NOMO-1 treated with dmso at 0.1 percent for 144 hours (cell line): ENCODE results near the gene EID1.
"Not testable (repeated sequence)": the region's sequence is repeated elsewhere in the genome, so short reads cannot be mapped to it uniquely, and the experiment has no call there.

Experiments used
- DNase-seq: peaks from one replicate; lab custom pipeline; 2025; ENCODE audit not compliant: unreplicated experiment; lab: John Stamatoyannopoulos, UW

EID1 gene

DNA sequence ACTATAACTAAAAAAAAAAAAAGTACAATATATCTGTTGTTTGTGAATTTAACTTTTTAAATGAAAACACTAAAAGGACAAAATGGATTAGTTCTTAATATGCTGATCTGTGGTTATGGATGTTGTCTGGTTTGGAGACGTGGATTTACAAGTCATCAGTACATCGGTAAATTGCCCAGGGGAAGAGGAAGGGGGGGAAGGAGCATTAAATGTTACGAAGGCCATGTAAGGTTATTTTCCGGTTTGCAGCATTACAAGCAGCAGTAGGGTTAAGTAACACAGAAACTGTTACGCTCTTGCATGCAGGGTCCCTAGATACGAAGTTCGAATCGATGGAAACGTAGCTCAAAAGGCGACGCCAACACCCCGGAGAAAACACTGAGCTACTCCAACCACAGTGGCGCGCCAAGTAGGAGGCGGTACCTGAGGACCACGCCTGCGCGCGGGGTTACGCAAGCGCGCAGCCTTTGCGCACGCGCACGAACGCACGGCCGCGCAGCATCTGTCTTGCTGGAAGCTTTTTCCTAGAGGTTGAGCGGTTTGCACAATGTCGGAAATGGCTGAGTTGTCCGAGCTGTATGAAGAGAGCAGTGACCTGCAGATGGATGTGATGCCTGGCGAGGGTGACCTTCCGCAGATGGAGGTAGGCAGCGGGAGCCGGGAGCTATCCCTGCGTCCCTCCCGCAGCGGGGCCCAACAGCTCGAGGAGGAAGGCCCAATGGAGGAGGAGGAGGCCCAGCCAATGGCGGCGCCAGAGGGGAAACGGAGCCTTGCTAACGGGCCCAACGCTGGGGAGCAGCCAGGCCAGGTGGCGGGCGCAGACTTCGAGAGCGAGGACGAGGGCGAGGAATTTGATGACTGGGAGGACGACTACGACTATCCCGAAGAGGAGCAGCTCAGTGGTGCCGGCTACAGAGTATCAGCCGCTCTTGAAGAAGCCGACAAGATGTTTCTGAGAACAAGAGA lies at the start of gene EID1:
EID1 (plus strand) TSS at position 505 of the 966 bp plus-strand sequence; CDS start at position 548, 43 bp downstream.
- peak; percentile 85 for DNase-seq

DNA sequence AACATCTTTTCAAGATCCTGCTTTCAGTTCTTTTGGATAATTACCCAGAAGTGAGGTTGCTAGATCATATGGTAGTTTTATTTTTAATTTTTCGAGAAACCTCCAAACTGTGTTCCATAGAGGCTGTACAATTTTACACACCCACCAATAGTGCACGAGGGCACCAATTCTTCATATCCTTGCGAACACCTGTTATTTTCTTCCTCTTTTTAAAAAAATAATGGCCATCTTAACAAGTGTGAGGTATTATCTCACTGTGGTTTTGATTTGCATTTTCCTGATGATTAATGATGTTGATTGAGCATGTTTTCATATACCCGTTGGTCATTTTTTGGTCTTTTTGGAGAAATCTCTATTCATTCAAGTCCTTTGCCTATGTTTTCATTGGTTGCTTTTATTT lies 49.5 kb upstream of the EID1 start:
- DNase-seq = no peak

GRCh38 chr15:48828906-48829305 lies 49.0 kb upstream of the EID1 start:
- DNase-seq = no peak

DNA sequence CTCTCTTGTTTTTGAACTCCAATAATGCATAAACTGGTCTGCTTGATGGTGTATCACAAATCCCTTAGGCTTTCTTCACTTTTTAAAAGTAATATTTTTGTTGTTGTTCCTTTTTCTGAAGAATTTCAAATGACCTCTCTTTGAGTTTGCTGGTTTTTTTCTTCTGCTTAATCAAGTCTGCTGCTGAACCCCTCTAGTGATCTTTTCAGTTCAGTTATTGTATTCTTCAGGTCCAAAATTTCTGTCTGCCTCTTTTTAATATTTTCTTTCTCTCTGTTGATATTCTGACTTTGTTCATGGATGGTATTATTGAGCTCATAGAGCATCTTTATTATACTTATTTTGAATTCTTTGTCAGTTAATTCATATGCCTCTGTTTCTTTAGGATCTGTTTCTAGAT lies 45.3 kb upstream of the EID1 start:
- DNase-seq = no peak

DNA sequence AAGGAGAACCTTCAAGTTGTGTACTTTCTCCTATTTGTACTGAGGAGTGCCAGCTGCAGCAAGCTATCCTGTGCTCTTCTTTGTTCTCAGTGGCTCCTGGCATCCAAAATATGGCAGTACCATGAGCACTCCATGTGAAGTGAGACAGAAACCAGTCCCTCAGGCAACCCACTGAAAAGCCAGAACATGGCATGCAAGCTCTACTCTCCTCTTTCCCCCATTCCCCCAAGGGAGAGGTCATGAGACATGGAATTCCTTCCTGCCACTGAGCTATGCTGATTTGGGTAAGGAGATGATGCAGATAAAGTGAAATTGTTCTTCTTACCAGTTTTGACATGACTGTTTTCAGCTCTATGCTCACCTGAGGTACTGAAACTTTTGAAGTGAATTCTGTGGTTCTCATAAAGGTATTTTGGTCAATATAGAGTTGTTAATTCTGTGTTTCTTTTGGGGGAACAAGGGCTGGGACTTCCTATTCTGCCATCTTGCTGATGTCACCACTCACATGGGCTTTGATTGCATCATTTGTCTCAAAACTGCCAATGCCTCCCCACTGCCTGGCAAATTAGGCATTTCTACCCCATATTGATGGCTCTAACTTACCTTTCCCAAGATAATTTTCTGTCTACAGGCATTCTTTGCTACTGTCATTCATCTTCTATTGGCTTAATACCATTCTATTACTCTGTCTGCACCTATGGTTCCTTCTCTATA lies 44.3 kb upstream of the EID1 start:
- DNase-seq = no peak

DNA sequence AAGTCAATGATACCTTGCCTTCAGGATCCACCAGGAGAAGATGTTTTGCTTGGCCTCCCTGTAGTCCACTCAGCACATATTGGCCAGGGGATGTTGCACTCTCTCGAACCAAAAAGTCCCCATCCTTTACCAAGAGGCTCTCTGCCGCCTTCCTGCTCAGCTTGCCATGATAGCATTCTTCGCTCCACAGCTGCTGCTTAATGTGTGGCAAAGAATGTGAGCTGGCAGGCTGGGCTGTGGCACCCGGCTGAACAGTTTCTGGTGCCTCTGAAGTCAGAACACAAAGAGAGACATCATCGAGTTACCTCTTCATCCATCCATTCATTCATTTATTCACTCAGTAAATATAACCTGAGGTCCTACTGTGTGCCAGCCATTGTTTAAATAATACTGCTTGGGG lies 43.2 kb upstream of the EID1 start:
- no peak for DNase-seq

DNA sequence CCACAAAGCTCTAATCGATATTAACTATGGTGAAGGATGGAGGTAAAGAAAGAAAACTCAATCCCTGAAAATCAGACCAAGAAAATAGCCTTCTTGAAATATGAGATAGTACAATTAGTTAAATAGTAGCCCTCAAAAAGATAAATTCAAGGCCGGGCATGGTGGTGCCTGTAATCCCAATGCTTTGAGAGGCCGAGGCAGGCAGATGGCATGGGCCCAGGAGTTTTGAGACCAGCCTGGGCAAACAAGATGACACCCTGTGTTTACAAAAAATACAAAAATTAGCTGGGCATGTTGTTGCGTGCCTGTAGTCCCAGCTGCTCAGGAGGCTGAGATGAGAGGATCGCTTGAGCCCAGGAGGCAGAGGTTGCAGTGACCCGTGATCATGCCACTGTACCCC lies 35.4 kb upstream of the EID1 start:
- DNase-seq = no peak

DNA sequence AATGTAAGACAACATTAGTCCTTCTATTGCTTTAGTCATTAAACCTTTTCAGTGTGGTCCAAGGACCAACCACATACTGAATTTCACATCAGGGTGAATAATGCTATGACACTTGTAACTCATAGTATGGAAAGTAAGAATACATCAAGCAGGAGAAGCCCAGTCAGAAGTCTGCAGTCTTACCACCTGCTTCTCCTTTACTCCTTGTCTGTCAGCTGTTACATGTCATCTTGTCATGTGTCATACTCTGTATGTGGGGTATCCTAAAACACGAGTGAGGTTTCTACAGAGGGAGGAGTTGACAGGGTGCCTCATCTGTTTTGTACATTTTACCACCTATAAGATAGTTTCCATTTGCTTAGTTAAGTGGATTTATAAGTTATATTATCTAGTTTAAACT lies 32.8 kb upstream of the EID1 start:
- no peak for DNase-seq

DNA sequence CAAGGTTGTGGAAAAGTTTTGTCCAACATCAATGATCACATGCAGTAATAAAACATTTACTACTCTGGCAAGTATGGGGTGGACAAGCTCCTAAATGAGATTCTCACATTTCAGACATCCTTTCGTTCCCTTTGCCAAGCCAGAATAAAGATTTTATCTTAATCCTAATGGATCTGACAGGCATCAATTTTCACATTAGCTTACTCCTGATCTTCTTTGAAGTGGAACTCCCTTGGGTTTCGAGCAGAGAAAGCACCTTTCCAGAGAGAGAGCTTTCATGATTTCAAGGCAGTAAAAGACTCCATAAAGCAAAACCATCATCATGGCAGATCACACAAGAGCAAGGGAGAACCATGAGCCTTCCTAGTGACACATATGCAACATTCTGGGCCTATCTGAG lies 27.3 kb upstream of the EID1 start:
- DNase-seq = no peak

GRCh38 chr15:48851956-48852355 lies 26.0 kb upstream of the EID1 start:
- no peak for DNase-seq

DNA sequence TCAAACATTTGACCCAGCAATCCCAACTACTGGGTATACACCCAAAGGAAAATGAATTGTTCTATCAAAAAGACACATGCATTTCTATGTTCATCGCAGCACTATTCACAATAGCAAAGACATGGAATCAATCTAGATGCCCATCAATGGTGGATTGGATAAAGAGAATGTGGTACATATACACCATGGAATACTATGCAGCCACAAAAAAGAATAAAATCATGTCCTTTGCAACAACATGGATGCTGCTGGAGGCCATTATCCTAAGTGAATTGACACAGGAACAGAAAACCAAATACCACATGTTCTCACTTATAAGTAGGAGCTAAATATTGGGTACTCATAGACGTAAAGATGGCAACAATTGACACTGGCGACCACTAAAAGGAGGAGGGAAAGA lies 23.5 kb upstream of the EID1 start:
- not testable (repeated sequence) for DNase-seq

GRCh38 chr15:48855501-48856440 lies 22.2 kb upstream of the EID1 start:
- DNase-seq = no peak

DNA sequence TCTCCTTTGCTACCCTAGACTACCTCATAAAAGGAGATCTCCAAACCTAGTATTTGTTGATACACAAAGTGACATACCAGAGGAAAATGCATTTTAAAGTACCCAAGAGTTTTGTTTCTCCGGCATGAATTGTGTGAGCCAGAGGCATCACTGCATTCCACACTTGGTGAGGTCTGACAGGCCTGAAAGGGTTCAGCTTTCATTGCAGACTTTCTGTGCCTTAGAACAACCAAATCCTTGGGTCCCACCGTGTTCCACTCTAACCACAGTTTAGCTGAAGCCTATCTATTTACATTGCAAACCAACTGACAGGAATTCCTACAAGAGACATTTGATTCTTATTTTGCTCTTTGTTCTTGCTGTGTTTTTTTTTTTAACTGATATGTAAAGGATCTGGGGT lies 21.0 kb upstream of the EID1 start:
- DNase-seq = no peak

- no peak for DNase-seq
These were observed 19.5 kb upstream of the EID1 start for GRCh38 chr15:48858401-48858800.

DNA sequence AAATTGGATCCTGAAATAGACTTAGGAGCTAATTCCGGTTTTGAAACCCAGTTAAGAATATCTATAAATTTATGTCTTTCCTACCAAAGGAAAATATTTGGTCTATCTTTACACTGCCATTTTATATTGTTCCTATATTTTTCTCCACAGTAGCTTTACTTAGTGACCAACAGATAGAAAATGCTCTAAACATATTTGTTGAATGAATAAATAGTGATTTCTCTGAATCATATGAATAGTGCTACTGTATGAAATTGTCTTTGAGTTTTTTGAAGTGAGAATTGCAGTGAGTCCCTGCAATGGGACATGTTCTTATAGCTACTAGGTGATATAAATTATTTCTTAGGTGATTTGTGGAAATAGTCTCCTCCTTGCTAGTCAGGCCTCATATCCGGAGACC lies 18.5 kb upstream of the EID1 start:
- no peak for DNase-seq

GRCh38 chr15:48861813-48862431 lies 16.0 kb upstream of the EID1 start:
- DNase-seq = peak; percentile 14

DNA sequence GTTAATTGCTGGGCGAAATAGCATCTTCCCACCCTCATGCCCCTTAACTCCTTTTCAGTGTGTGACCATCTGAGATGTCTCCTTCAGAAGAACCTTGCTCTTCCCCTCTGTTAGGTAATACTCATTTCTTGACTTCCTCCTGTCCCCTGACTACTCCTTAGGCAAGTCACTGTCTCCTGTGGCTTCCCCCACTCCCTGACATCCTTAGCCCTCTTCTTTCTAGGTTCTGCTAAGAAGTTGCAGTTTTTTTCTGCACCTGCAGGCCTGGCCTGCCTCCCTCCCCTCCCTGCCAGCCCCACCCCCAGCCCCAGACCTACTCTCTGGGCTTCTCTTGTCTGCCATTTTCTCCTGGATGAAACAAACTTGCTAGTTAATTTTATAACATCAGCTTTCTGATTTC lies 15.2 kb upstream of the EID1 start:
- peak; percentile 70 for DNase-seq

DNA sequence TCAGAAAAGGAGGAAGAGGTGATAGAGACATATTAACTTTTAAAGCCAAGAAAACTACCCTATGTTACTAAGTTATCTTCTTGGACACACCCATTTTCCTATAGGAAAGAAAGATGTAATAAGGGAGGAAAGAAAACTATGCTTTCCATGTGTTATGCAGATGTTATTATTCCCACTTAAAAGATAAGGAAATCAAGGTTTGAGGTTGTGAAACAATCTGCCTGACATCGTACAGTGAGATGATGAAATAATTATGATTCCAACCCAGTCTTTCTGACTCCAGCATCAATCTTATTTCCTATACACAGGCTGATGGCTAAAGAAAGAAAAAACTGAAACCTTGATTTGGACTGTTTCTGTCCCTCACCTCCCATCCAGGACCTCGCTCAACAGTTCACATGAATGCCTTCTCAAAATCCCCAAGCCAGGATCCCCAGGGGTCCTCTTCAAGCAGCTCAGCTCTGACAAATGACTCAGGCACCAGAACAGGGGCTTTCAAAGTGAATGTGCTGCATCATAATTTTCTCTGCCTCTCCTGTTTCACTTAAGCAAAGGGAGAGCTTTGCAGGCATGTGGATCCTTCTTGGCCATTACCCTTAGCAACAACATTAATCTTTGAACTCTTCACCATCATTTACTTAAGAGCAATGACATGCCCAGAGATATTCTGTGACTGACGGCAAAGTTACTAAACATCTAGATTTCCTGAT lies 12.4 kb upstream of the EID1 start:
- DNase-seq = no peak

- DNase-seq = no peak
These were observed 11.8 kb upstream of the EID1 start for GRCh38 chr15:48866141-48866563.

GRCh38 chr15:48868023-48868422 lies 9.9 kb upstream of the EID1 start:
- DNase-seq = no peak
